SK-N-DZ (cell line): ENCODE measurements around the gene IMMP2L.

Experiments
- DNase-seq: peaks from one replicate; pipeline ENCODE4 v3.0.0-alpha.2; 2015; ENCODE audit warnings: low spot score

The IMMP2L gene

DNA sequence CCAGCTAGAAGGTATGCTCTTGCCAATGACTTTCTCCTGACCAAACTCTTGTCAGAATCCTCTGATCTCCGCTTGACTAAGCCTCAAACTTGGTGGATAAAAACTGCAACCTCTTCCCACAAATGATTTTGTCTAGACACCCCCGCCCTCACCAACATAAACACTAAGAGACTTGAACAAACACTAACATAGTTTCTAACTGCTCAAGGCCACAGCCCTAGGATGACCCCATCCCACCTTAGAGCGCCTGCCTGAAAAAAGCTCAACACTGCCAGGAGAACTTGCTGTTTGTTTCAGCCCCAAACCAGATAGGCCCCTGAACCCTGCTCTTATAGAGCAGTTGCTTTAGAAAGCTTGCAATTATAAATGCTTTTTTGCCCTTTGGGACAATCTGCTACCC lies 399.6 kb downstream of the IMMP2L start:
- no peak for DNase-seq

DNA sequence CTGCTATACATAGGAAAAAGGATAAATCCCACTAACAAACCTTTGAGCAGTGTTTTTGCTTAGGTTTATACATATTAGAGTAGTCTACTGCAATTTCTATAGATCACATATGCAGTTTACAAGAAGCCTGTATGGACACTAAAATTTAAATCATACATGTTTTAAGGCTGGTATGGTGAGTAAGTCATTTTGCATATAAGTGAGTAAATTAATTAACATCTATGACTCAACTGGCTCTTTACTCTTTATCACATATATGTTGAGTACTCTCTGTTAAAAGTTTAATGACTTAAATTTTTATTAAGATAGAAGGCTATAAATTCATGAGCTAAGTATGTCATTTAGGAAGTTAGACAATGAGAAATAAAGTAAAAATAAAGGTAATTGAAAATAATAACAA lies 402.0 kb downstream of the IMMP2L start:
- DNase-seq: no peak

DNA sequence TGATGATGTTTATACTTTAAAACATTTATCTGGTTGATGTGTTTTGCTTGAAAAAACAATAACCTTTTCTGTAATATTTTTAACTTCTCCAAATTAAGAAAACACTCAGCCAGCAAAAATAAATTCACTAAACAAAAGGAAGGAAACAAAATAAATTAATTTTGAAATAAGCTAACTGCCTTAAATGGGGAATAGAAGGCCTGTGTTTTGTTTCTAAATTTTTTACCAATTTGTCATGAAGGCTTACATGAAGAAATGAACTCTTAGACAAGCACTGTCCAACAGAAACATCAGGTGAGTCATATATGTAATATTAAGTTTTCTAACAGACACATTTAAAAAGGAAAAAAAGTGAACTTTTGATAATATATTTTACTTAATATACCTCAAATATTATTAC lies 402.9 kb downstream of the IMMP2L start:
- no peak for DNase-seq

DNA sequence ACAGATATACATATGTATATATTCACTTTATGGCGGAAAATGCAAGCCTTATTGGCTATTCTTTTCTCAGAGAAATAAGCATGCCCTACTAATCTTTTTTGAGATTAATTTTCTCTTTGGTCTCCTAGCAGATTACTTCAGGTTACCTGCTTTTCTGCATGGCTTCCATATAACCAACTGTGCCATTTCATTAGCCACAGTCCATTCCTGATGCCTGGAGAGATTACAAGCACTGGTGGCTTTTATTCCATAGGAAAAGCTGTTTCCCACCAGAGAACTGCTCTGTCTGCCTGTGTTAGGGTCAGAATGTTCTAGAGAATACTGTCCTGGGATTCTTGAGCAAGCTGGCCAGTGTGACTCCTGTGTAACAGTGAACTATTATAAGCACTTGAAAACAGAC lies 411.6 kb downstream of the IMMP2L start:
- DNase-seq: peak; percentile 10

GRCh38 chr7:111147708-111148533 lies 414.4 kb downstream of the IMMP2L start:
- no peak for DNase-seq

DNA sequence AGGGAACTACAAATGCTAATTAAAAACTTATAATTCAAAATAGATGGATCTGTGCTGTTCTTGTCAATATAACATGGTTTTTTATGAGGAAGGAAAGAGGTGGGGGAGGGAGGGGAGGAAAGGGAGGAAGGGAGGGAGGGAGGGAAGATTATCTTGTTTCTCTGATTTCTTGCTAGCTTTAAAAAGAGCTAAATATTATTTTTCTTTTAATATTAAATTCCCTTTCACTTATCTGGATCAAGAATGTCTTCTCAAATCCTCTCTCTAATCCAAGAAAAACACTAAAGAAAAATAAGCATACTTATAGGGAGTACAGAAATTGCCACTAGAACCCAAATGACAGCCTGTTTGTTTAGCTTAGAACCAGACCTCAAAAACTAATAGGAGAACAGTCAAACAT lies 416.2 kb downstream of the IMMP2L start:
- DNase-seq: no peak

- no peak for DNase-seq
Observed at GRCh38 chr7:111145472-111145871, 416.8 kb downstream of the IMMP2L start.

DNA sequence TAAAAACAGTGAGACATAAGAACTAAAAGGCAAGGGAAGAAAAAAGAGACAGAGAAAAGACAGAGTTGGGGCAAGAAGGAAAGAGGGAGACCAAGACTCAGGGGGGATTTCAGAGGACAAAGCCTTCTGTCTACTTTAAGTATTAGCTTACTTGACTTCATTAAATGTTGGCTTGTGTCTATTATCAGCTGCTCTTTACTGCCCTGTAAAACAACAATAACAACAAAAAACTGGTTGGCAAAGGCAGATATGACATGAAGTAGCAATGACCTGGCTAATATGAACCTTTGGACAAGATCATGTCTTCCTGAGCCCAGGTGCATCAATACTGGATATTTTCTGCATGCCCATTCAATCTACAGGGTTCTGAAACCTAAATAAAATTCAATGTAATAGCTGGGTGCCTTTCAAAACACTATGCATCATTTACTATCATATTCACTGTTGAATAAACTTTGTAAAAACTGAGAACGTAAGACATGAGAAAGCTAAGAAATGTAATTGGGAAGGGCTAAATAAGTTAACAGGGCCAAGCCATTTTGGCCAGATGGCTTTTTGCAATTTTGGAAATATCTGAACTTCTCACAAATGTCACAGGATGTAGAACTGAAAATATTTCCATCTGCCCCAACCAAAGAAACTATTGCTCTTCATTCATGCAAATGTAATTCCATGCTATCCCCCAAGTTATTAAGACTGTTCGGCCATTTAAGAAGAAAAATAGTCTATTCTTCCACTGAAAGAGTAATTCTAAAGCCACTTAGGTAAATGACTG lies 422.0 kb downstream of the IMMP2L start:
- DNase-seq: no peak

DNA sequence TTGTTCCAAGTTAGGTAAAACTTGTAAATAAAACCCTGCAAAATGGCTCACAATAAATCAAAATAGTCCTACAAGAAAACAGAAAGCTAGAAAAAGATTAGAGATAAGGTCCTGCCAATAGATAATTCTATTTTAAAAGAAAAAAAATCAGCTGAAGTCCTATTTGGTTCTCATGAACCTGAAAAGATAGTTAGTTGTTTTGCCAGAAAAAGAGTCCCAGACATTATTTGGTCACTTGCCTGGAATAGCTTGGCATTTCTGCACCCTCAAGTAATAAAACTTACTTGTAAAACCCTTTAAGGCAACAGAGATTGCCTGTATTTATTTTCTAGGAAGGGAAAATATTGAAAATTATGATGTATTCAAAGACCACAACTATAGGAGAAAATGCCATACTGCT lies 423.7 kb downstream of the IMMP2L start:
- DNase-seq: no peak

GRCh38 chr7:111138193-111138569 lies 424.1 kb downstream of the IMMP2L start:
- DNase-seq: no peak

DNA sequence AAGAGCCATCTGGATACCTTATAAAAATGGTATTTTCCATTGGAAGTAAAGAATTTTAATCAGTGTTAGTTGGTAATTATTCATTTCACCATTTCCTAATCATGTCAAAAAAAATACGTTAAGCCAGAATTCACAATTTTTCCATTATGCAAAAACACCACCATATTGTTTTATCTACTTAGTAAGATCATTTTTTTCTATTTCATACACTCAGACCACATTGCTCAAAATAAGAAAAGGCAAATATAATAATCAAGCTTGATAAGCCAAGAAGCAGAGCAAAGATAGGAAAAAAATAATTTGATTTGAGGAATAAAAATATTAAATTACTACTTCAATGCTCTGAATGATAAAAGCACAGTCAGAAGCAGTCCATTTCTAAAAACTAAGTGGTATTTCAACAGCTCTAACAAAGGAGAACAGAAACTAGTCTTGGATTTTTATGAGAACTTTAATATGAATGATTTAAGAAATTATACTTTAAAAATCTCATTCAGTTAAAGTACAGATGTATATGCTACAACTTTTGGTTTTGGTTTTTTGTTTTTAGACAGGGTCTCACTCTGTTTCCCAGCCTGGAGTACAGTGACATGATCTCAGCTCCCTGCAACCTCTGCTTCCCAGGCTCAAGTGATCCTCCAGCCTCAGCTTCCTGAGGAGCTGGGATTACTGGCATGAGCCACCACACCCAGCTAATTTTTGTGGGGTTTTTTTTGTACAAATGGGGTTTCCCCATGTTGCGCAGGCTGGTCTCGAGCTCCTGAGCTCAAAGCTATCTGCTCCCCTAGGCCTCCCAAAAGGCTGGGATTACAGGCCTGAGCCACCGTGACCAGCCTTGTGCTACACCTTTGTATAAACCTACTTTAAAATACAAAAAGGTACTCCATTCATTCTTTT lies 424.7 kb downstream of the IMMP2L start:
- DNase-seq: no peak

- DNase-seq: no peak
Observed at GRCh38 chr7:111132833-111133232, 429.5 kb downstream of the IMMP2L start.

GRCh38 chr7:111129435-111129834 lies 432.9 kb downstream of the IMMP2L start:
- DNase-seq: no peak

DNA sequence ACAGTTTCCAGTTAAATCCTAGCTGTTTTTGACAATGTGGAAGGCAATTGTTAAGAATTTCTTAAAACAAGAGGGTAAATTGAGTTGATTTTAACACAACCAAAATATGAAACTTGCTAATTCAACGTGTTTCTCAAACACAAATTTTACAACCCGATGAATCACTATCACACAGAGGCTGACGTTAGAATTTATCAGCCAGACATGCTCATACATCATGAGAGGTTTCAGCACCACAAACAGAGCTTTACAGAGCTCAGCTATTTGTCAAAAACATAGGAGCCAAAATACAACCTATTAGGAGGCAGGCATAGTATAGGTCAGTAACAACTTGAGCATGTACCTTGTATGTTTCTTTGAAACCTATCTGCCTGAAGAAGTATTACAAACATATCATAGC lies 435.3 kb downstream of the IMMP2L start:
- no peak for DNase-seq

DNA sequence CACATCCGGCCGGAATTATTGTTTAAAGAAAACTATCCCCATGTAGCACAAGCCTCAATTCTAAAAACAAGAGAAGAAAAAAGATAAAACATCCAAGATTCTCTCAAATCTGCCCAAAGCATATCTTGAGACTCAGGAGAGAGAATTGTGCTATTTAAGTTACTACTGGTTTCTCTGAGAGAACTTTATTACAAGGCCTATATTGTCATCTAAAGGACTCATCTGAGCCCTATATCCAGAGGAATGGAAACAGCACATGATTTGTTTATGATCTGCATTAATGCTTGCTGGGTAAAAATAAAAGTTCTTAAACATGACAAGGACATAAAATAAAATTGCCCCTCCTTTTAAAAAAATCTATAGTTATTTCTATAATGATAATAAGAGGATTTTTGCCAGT lies 446.3 kb downstream of the IMMP2L start:
- no peak for DNase-seq

GRCh38 chr7:111113263-111114017 lies 448.9 kb downstream of the IMMP2L start:
- DNase-seq: no peak

GRCh38 chr7:111112439-111112838 lies 449.9 kb downstream of the IMMP2L start:
- DNase-seq: no peak

GRCh38 chr7:111108496-111108895 lies 453.8 kb downstream of the IMMP2L start:
- no peak for DNase-seq

- DNase-seq: peak; percentile 43
Observed at GRCh38 chr7:111108000-111108399, 454.3 kb downstream of the IMMP2L start.

GRCh38 chr7:111107579-111107978 lies 454.7 kb downstream of the IMMP2L start:
- DNase-seq: no peak

DNA sequence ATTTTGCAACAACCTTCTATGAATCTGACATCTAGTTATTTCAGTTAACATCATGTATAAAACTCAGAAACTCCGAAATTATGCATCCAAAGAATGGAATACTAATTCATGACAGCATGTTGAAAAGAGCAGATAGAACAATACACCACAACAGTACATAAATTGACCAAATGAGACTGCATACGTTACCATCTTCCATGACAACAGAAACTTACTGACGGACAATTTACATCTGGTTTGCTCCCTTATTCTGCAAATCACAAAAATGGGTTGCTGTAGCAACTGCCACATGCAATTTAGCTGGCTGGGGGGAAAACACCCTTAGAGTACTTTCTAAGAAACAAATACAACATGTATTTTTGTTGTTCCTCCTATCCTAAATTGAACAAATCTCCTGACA lies 457.0 kb downstream of the IMMP2L start:
- no peak for DNase-seq
